Tibial artery (tissue), 4 donors: ENCODE data around the gene DTNB.

Experiments
- DNase-seq, 2 donors: peaks; one replicate each; pipeline ENCODE4 v3.0.0-alpha.2; 2019
- H3K27ac ChIP-seq, 2 donors: fragments of 200-600 bp; sonication (generic) in 1 of 2; 1 replicate in 1 of 2; 2 replicates in 1 of 2; pipeline ENCODE4 v1.5.1; 2018 to 2019; ENCODE audit warnings: mild to moderate bottlenecking in 1 of 2
- H3K27me3 ChIP-seq, 2 donors: fragments of 200-600 bp; sonication (generic) in 1 of 2; one replicate each; pipeline versions ENCODE4 v1.5.1 to v1.6.0; 2016 to 2019
- H3K36me3 ChIP-seq, 3 donors: fragments of 200-600 bp; sonication (generic) in 2 of 3; one replicate each; pipeline ENCODE4 v1.5.1; 2016 to 2019; ENCODE audit warnings: mild to moderate bottlenecking in 2 of 3
- H3K4me1 ChIP-seq, 4 donors: fragments of 200-600 bp; sonication (generic) in 2 of 4; 1 replicate in 3 of 4; 2 replicates in 1 of 4; pipeline ENCODE4 v1.5.1; 2016 to 2019
- H3K4me3 ChIP-seq, 2 donors: fragments of 200-600 bp; sonication (generic) in 1 of 2; 1 replicate in 1 of 2; 2 replicates in 1 of 2; pipeline ENCODE4 v1.5.1; 2018 to 2019; ENCODE audit warnings: mild to moderate bottlenecking in 2 of 2
- H3K9me3 ChIP-seq, 3 donors: fragments of 200-600 bp; sonication (generic) in 1 of 3; one replicate each; pipeline ENCODE4 v1.5.1; 2016 to 2019
- intact Hi-C: fragments of 100-400 bp; cut with DNase I; formaldehyde crosslinking; loops from one replicate; pipeline ENCODE4 v1.15.0; 2023; ENCODE audit warnings: low total_unique reads
- TF ChIP-seq, protein P1 (sequence below), 2 experiments: fragments of 200-600 bp in 1 of 2; fragments of 450-650 bp in 1 of 2; IDR thresholded peaks; one replicate each; pipeline ENCODE4 v1.5.1; 2017 to 2019; ENCODE audit warnings: antibody characterized with exemption in 2 of 2, mild to moderate bottlenecking in 1 of 2, moderate library complexity in 1 of 2

Gene DTNB

DNA sequence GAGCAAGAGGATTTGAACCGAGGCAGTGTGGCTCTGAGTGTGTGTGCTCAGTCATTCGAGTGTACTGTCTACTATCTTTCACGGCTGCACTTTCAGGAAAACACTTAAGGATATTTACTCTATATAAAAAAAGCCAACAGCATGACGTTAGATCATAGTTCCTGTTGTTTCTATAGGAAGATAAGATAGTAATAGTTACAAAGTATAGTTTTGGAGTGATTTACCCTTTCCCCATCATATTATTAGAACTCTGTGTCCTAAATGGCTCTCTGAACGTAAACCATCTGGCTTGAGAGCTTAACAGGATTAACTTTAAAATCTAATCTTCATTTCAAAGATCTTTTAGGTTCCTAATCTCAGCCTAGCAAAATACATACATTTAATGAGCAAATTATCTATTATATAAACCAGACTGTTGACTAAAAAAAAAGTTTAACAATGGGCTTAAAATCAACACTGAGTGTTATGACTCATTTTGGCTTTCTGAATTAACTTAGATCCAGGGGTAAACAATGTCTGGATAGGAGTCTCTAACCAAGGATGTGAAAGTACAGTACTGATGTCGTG is 181.3 kb downstream of the DTNB start:
- intact Hi-C loops: no loop called here
- Histone ChIP-seq H3K9me3 (no peaks in the 10 kb centered on the region), H3K36me3 (no peaks in the 10 kb centered on the region), H3K27me3 (no peaks in the 10 kb centered on the region), H3K4me3 (no peak overlapping the region), H3K4me1 (no peaks in the 10 kb centered on the region), H3K27ac (no peak overlapping the region)
- no peak for DNase-seq
- TF ChIP-seq, protein P1, sequence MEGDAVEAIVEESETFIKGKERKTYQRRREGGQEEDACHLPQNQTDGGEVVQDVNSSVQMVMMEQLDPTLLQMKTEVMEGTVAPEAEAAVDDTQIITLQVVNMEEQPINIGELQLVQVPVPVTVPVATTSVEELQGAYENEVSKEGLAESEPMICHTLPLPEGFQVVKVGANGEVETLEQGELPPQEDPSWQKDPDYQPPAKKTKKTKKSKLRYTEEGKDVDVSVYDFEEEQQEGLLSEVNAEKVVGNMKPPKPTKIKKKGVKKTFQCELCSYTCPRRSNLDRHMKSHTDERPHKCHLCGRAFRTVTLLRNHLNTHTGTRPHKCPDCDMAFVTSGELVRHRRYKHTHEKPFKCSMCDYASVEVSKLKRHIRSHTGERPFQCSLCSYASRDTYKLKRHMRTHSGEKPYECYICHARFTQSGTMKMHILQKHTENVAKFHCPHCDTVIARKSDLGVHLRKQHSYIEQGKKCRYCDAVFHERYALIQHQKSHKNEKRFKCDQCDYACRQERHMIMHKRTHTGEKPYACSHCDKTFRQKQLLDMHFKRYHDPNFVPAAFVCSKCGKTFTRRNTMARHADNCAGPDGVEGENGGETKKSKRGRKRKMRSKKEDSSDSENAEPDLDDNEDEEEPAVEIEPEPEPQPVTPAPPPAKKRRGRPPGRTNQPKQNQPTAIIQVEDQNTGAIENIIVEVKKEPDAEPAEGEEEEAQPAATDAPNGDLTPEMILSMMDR (IDR thresholded peaks at IDR 0.05): no peak

DNA sequence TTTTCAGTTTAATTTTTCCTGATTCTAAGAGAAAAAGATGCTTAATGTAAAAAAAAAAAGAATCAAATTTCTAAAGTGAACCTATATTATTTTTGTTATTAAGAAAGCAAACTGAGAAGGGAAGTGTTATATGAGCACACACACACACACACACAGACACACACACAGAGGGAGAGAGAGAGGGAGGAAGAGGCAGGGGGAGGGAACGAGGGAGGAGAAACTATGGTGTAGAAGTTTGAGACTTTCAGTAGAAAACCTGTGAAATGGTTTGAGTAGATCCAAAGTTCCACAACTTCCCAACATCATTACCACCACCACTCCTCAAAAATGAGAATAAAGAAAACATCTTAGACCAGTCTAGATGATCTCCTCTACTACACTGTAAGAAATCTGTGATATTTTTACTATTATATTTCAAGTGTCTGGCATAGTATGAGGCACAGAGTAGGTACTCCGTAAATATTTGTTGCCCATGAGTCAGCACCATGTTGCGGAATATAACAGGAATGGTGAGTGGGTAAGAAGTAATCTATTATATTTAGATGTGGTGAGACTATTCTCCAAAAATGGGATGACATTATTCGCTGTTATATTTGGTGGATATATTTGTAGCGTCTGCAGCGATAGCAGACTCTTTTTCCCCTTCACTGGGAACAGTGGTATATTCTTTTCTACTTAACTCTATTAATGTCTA is 182.2 kb downstream of the DTNB start:
- H3K27me3 ChIP-seq: no peaks in the 10 kb centered on the region
- intact Hi-C loops: no loop called here
- no peak for DNase-seq
- no peak overlapping the region for H3K27ac ChIP-seq
- no peaks in the 10 kb centered on the region for H3K4me1 ChIP-seq
- H3K4me3 ChIP-seq: no peak overlapping the region
- no peaks in the 10 kb centered on the region for H3K36me3 ChIP-seq
- no peaks in the 10 kb centered on the region for H3K9me3 ChIP-seq
- TF ChIP-seq, protein P1 (IDR thresholded peaks at IDR 0.05): no peak

DNA sequence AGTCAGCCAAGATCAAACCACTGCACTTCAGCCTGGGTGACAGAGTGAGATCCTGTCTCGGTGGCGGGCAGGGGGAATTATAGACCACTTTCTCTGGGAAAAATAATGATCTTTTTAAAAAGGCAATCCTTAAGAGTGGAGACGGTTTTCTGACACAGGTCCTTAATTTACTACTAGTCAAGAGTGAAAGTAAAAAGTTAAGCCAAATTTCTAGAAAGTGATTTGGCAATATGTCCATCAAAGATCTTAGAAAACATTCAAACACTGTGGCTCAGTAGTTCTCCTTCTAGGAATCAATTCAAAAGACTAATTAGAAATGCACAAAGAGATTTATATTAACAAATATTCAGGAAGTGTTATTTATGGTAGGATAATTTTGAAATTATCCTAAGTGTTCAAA is 183.2 kb downstream of the DTNB start:
- no peaks in the 10 kb centered on the region for H3K27me3 ChIP-seq
- H3K4me3 ChIP-seq: no peak overlapping the region
- no peaks in the 10 kb centered on the region for H3K4me1 ChIP-seq
- TF ChIP-seq, protein P1 (IDR thresholded peaks at IDR 0.05): no peak
- DNase-seq: no peak
- H3K9me3 ChIP-seq: no peaks in the 10 kb centered on the region
- no peak overlapping the region for H3K27ac ChIP-seq
- no peaks in the 10 kb centered on the region for H3K36me3 ChIP-seq
- intact Hi-C loops: no loop called here

DNA sequence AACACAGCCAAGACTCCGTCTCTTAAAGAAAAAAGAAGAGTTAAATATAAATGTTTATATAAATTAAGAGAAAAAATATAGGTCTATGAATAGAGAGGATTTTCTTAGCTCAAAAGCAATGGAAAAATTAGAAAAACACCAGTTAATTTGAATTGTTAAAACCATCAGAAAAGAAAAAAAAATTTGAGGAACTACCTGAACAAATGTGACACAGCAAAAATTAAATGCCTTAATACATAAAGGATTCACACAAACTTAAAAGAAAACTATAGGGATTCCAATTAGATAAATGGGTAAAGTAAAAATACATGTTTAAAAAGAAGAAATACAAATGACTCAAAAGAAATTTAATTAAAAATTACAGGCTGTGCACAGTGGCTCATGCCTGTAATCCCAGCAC is 183.7 kb downstream of the DTNB start:
- Histone ChIP-seq H3K9me3 (no peaks in the 10 kb centered on the region), H3K4me3 (no peak overlapping the region), H3K4me1 (no peaks in the 10 kb centered on the region), H3K27ac (no peak overlapping the region), H3K27me3 (no peaks in the 10 kb centered on the region), H3K36me3 (no peaks in the 10 kb centered on the region)
- TF ChIP-seq, protein P1 (IDR thresholded peaks at IDR 0.05): no peak
- intact Hi-C loops: no loop called here
- no peak for DNase-seq

DNA sequence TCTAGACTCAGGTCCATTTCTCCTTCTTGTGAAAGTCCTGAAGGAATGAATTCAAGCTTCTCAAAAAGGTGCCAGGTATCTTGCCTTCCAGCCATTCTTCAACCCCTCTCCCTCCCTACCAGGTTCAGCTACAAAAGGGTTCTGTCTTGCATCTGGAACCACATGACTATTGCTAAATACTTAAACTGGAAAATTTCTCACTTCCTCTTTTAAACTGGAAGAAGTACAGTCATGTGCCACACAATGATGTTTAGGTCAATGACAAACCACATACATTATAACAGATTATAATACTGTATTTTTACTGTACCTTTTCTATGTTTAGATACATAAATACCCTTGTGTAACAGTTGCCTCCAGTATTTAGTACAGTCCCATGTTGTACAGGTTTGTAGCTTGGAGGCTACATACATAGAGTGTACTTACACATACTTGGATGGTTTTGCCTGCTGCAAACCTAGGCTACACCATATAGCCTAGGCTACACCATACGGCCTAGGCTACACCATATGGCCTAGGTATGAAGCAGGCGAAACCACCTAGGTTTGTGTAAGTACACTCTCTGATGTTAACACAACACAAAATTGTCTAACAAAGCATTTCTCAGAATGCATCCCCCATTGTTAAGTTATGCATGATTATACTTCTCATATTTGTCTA is 189.6 kb downstream of the DTNB start:
- no peaks in the 10 kb centered on the region for H3K4me1 ChIP-seq
- no peaks in the 10 kb centered on the region for H3K27me3 ChIP-seq
- H3K9me3 ChIP-seq: no peaks in the 10 kb centered on the region
- no peak overlapping the region for H3K4me3 ChIP-seq
- TF ChIP-seq, protein P1 (IDR thresholded peaks at IDR 0.05): no peak
- H3K27ac ChIP-seq: no peak overlapping the region
- H3K36me3 ChIP-seq: peaks cover 0 to under 1% (median 0%) of the 10 kb centered on the region in 3 donors
- DNase-seq: no peak
- intact Hi-C loops: no loop called here
